ENCODE data around the gene TRAF2.

The TRAF2 gene

GRCh38 chr9:136951541-136952320 lies 65.4 kb downstream of the TRAF2 start, which contains the start of gene LCN12:
TSS of gene LCN12 (plus strand) at chr9:136952273. CDS start at chr9:136952328, 55 bp downstream.
- DNase-seq: no peak

GRCh38 chr9:136952321-136952850 lies 66.1 kb downstream of the TRAF2 start:
- DNase-seq: no peak

GRCh38 chr9:136952876-136953770 lies 66.8 kb downstream of the TRAF2 start:
- DNase-seq: no peak

- no peak for DNase-seq
Observed at GRCh38 chr9:136953771-136954269, 67.5 kb downstream of the TRAF2 start.

- no peak for DNase-seq
Observed at GRCh38 chr9:136954270-136955083, 68.2 kb downstream of the TRAF2 start.

- DNase-seq: no peak
Observed at GRCh38 chr9:136955202-136955942, 69.1 kb downstream of the TRAF2 start.

- no peak for DNase-seq
Observed at GRCh38 chr9:136955943-136956335, 69.6 kb downstream of the TRAF2 start.

- no peak for DNase-seq
Observed at GRCh38 chr9:136956604-136957003, 70.3 kb downstream of the TRAF2 start.

- no peak for DNase-seq
Observed at GRCh38 chr9:136957461-136957860, 71.1 kb downstream of the TRAF2 start.

GRCh38 chr9:136957901-136958300 lies 71.6 kb downstream of the TRAF2 start:
- DNase-seq: no peak

GRCh38 chr9:136958473-136958872 lies 72.2 kb downstream of the TRAF2 start:
- no peak for DNase-seq

- no peak for DNase-seq
Observed at GRCh38 chr9:136958898-136959850, 72.9 kb downstream of the TRAF2 start.

GRCh38 chr9:136960212-136960937 lies 74.1 kb downstream of the TRAF2 start:
- DNase-seq: no peak

GRCh38 chr9:136960938-136961275 lies 74.6 kb downstream of the TRAF2 start:
- no peak for DNase-seq

GRCh38 chr9:136961279-136962065 lies 75.2 kb downstream of the TRAF2 start:
- no peak for DNase-seq

GRCh38 chr9:136962163-136962562 lies 75.8 kb downstream of the TRAF2 start:
- DNase-seq: no peak

- no peak for DNase-seq
Observed at GRCh38 chr9:136962701-136963248, 76.5 kb downstream of the TRAF2 start.

GRCh38 chr9:136963341-136963740 lies 77.0 kb downstream of the TRAF2 start:
- no peak for DNase-seq

GRCh38 chr9:136963751-136964150 lies 77.4 kb downstream of the TRAF2 start:
- no peak for DNase-seq

All from NCI-H1436 (cell line).